Inferior parietal cortex (tissue), 1 donor: ENCODE data around the gene AKR1C1.
"Not testable (repeated sequence)": the region's sequence is repeated elsewhere in the genome, so short reads cannot be mapped to it uniquely, and the experiment has no call there.

ENCODE experiments used
- DNase-seq: peaks from one replicate; pipeline ENCODE4 v3.0.0-alpha.2; 2016; ENCODE audit errors: extremely low spot score

Gene AKR1C1

GRCh38 chr10:5018134-5018533 is 54.9 kb downstream of the AKR1C1 start:
- DNase-seq = no peak

GRCh38 chr10:5018671-5019277 is 55.6 kb downstream of the AKR1C1 start:
- DNase-seq = not testable (repeated sequence)

- not testable (repeated sequence) for DNase-seq
Observed at GRCh38 chr10:5019770-5020612, 56.8 kb downstream of the AKR1C1 start.

GRCh38 chr10:5021624-5022290 is 58.5 kb downstream of the AKR1C1 start:
- DNase-seq = not testable (repeated sequence)

- no peak for DNase-seq
Observed at GRCh38 chr10:5023177-5023805, 60.1 kb downstream of the AKR1C1 start.

- DNase-seq = not testable (repeated sequence)
Observed at GRCh38 chr10:5025461-5025881, 62.3 kb downstream of the AKR1C1 start.

- DNase-seq = no peak
Observed at GRCh38 chr10:5030989-5031388, 67.8 kb downstream of the AKR1C1 start.

- not testable (repeated sequence) for DNase-seq
Observed at GRCh38 chr10:5031588-5031987, 68.4 kb downstream of the AKR1C1 start.

- DNase-seq = not testable (repeated sequence)
Observed at GRCh38 chr10:5032444-5032843, 69.2 kb downstream of the AKR1C1 start.
